ENCODE data around the gene CNIH2.

The CNIH2 gene

GRCh38 chr11:66293777-66294625 lies 16.0 kb downstream of the CNIH2 start:
- POLR2A ChIA-PET: interaction anchor here (1.6 kb wide), 1 partner anchor 9 kb away, joined by 4 read pairs; no protein-coding TSS in a partner anchor
- CTCF ChIA-PET: no interaction called here
- TF ChIP-seq ARNT (IDR thresholded peaks at IDR 0.05): no peak
- TF ChIP-seq FOXA1 (IDR thresholded peaks at IDR 0.05): no peak
- TF ChIP-seq ZNF384 (IDR thresholded peaks at IDR 0.05): no peak
- no peak for TF ChIP-seq SP1 (IDR thresholded peaks at IDR 0.05)
- TF ChIP-seq LEF1 (IDR thresholded peaks at IDR 0.05; ENCODE audit: borderline replicate concordance): no peak
- no peak for TF ChIP-seq SUZ12 (IDR thresholded peaks at IDR 0.05)
- no peak for TF ChIP-seq FOXM1 (IDR thresholded peaks at IDR 0.05; ENCODE audit: borderline replicate concordance)
- no peak for TF ChIP-seq ELF4 (IDR thresholded peaks at IDR 0.05)
- no peak for TF ChIP-seq PKNOX1 (IDR thresholded peaks at IDR 0.05)
- no peak for TF ChIP-seq BHLHE40 (IDR thresholded peaks at IDR 0.05; ENCODE audit: borderline replicate concordance)
- TF ChIP-seq HDGF (IDR thresholded peaks at IDR 0.05; ENCODE audit: borderline replicate concordance): no peak
- TF ChIP-seq TARDBP (IDR thresholded peaks at IDR 0.05): no peak
- TF ChIP-seq CTBP1 (IDR thresholded peaks at IDR 0.05; ENCODE audit: borderline replicate concordance): no peak
- no peak for TF ChIP-seq NFRKB (IDR thresholded peaks at IDR 0.05)
- TF ChIP-seq FOXK2 (IDR thresholded peaks at IDR 0.05): no peak
- TF ChIP-seq L3MBTL2 (conservative IDR thresholded peaks at IDR 0.05): no peak
- DNase-seq (ENCODE audit: extremely low spot score): no peak

GRCh38 chr11:66294626-66295620 lies 16.9 kb downstream of the CNIH2 start:
- ChIA-PET POLR2A (interaction anchor here (1.6 kb wide), 1 partner anchor 10 kb away, joined by 4 read pairs; no protein-coding TSS in a partner anchor), CTCF (no interaction called here)
- TF ChIP-seq FOXA1 (IDR thresholded peaks at IDR 0.05) (no peak), ELF4 (IDR thresholded peaks at IDR 0.05) (no peak), PKNOX1 (IDR thresholded peaks at IDR 0.05) (no peak), SP1 (IDR thresholded peaks at IDR 0.05) (no peak), BHLHE40 (IDR thresholded peaks at IDR 0.05; ENCODE audit: borderline replicate concordance) (no peak), ARNT (IDR thresholded peaks at IDR 0.05) (no peak), LEF1 (IDR thresholded peaks at IDR 0.05; ENCODE audit: borderline replicate concordance) (no peak), NFRKB (IDR thresholded peaks at IDR 0.05) (no peak), L3MBTL2 (conservative IDR thresholded peaks at IDR 0.05) (no peak)
- no peak for DNase-seq (ENCODE audit: extremely low spot score)

- CTCF ChIA-PET: interaction anchor here (0.6 to 2.6 kb wide), 3 partner anchors 10 to 438 kb away, joined by 3 to 8 read pairs (median 7); no protein-coding TSS in a partner anchor
- no peak for DNase-seq (ENCODE audit: extremely low spot score)
- TF ChIP-seq SUZ12 (IDR thresholded peaks at IDR 0.05) (no peak), BHLHE40 (IDR thresholded peaks at IDR 0.05; ENCODE audit: borderline replicate concordance) (no peak), NFRKB (IDR thresholded peaks at IDR 0.05) (no peak), TARDBP (IDR thresholded peaks at IDR 0.05) (no peak), ARNT (IDR thresholded peaks at IDR 0.05) (no peak), FOXK2 (IDR thresholded peaks at IDR 0.05) (no peak), FOXA1 (IDR thresholded peaks at IDR 0.05) (no peak), ZNF384 (IDR thresholded peaks at IDR 0.05) (no peak), ELF4 (IDR thresholded peaks at IDR 0.05) (no peak), PKNOX1 (IDR thresholded peaks at IDR 0.05) (no peak), LEF1 (IDR thresholded peaks at IDR 0.05; ENCODE audit: borderline replicate concordance) (no peak), CTBP1 (IDR thresholded peaks at IDR 0.05; ENCODE audit: borderline replicate concordance) (no peak), L3MBTL2 (conservative IDR thresholded peaks at IDR 0.05) (no peak), SP1 (IDR thresholded peaks at IDR 0.05) (no peak), HDGF (IDR thresholded peaks at IDR 0.05; ENCODE audit: borderline replicate concordance) (no peak), FOXM1 (IDR thresholded peaks at IDR 0.05; ENCODE audit: borderline replicate concordance) (no peak)
- POLR2A ChIA-PET: no interaction called here
Measured at GRCh38 chr11:66297610-66298009, 19.6 kb downstream of the CNIH2 start.

- TF ChIP-seq LEF1 (IDR thresholded peaks at IDR 0.05; ENCODE audit: borderline replicate concordance) (no peak), ELF4 (IDR thresholded peaks at IDR 0.05) (no peak), PKNOX1 (IDR thresholded peaks at IDR 0.05) (no peak), CTBP1 (IDR thresholded peaks at IDR 0.05; ENCODE audit: borderline replicate concordance) (no peak), L3MBTL2 (conservative IDR thresholded peaks at IDR 0.05) (no peak), ZNF384 (IDR thresholded peaks at IDR 0.05) (no peak), TARDBP (IDR thresholded peaks at IDR 0.05) (no peak), FOXA1 (IDR thresholded peaks at IDR 0.05) (no peak), SP1 (IDR thresholded peaks at IDR 0.05) (no peak), HDGF (IDR thresholded peaks at IDR 0.05; ENCODE audit: borderline replicate concordance) (no peak), FOXM1 (IDR thresholded peaks at IDR 0.05; ENCODE audit: borderline replicate concordance) (no peak), SUZ12 (IDR thresholded peaks at IDR 0.05) (no peak), FOXK2 (IDR thresholded peaks at IDR 0.05) (no peak), ARNT (IDR thresholded peaks at IDR 0.05) (no peak), NFRKB (IDR thresholded peaks at IDR 0.05) (no peak), BHLHE40 (IDR thresholded peaks at IDR 0.05; ENCODE audit: borderline replicate concordance) (no peak)
- ChIA-PET POLR2A (interaction anchor here (3.1 kb wide), 1 partner anchor 10 kb away, joined by 18 read pairs; the partner anchor contains the start of gene YIF1A), CTCF (interaction anchor here (1.2 kb wide), 1 partner anchor 13 kb away, joined by 4 read pairs; no protein-coding TSS in a partner anchor)
- no peak for DNase-seq (ENCODE audit: extremely low spot score)
Measured at GRCh38 chr11:66299186-66299585, 21.2 kb downstream of the CNIH2 start.

Data from HEK293T (cell line).